ENCODE measurements around the gene EXD1. TPM values are rescaled to one million over a fixed set of nuclear protein-coding genes. Genes with fewer than 3 reads are reported as not detected.

EXD1 gene, protein sequence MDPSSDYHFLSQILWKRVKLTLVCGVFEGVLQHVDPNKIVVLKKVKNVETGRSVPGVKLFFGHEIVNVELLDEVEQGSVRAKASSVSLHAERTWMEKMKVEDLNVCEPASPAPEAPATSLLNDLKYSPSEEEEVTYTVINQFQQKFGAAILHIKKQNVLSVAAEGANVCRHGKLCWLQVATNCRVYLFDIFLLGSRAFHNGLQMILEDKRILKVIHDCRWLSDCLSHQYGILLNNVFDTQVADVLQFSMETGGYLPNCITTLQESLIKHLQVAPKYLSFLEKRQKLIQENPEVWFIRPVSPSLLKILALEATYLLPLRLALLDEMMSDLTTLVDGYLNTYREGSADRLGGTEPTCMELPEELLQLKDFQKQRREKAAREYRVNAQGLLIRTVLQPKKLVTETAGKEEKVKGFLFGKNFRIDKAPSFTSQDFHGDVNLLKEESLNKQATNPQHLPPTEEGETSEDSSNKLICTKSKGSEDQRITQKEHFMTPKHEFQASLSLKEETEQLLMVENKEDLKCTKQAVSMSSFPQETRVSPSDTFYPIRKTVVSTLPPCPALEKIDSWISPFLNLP
- not detected in 2 replicates for total RNA-seq (2014; rRNA removed; shearing (Covaris generic))

DNA sequence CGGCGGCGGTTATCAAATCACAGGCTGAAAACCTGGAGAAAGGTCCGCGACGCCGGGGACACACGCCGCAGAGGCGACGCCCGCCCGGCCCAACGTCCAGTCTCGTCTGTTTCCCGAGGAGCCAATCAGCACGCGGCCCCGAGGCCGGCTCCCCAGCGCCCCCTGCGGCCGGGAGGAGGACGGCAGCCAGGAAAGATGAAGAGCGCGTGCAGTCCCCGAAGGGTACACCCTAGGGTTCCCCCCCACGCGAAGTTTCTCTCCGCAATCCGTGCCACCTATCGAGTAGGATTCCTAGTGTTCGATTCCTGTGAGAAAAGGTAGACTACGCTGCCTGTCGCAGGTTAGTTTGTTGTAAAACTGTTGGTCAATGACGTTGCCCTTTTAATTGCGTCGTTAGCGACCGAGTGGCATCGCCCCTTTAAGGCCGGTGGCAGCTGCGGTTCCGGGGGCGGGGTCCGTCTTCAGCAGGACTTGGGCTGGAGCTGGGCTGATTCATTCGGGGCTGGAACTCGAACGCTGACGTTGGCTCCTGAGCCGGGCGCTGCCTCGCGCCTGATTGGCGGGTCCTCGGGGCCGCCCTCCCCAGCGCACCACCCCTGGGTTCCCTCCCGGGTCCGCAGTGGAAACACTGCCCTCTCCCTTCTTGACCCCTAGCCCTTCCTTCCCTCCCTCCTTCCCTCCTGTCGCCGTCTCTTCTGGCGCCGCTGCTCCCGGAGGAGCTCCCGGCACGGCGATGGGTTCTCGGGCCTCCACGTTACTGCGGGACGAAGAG lies at the start of gene EXD1, which contains the start of gene CHP1:
TSS of gene EXD1 (minus strand) at position 108 of the 772 bp plus-strand sequence. CDS start 4,182 bp downstream, outside the sequence.
TSS of gene CHP1 (plus strand) at position 619 of the 772 bp plus-strand sequence. CDS start at position 734, 115 bp downstream.

Other genes starting within 250 kb of the EXD1 start
- gene INO80, start 114.5 kb downstream of the EXD1 start, total RNA-seq (2014; rRNA removed; shearing (Covaris generic)) = 27.9 and 39.7 TPM in 2 replicates
- 61.7 and 98.3 TPM in 2 replicates for gene CHP1, start 511 bp upstream of the EXD1 start, total RNA-seq (2014; rRNA removed; shearing (Covaris generic))
- gene OIP5, start 101.8 kb upstream of the EXD1 start, total RNA-seq (2014; rRNA removed; shearing (Covaris generic)) = 14.0 and 19.5 TPM in 2 replicates
- 126 and 131 TPM in 2 replicates for gene NUSAP1, start 102.1 kb upstream of the EXD1 start, total RNA-seq (2014; rRNA removed; shearing (Covaris generic))
- 38.1 and 39.1 TPM in 2 replicates for gene NDUFAF1, start 171.7 kb upstream of the EXD1 start, total RNA-seq (2014; rRNA removed; shearing (Covaris generic))
- 18.8 and 26.3 TPM in 2 replicates for gene RTF1, start 186.3 kb upstream of the EXD1 start, total RNA-seq (2014; rRNA removed; shearing (Covaris generic))